ENCODE data around the gene CD1B. TPM values are rescaled to one million over a fixed set of nuclear protein-coding genes. Genes with fewer than 3 reads are reported as not detected.

The CD1B gene
- not detected in 5 replicates for total RNA-seq (2022; extraction: Qiagen RNA extraction)

DNA sequence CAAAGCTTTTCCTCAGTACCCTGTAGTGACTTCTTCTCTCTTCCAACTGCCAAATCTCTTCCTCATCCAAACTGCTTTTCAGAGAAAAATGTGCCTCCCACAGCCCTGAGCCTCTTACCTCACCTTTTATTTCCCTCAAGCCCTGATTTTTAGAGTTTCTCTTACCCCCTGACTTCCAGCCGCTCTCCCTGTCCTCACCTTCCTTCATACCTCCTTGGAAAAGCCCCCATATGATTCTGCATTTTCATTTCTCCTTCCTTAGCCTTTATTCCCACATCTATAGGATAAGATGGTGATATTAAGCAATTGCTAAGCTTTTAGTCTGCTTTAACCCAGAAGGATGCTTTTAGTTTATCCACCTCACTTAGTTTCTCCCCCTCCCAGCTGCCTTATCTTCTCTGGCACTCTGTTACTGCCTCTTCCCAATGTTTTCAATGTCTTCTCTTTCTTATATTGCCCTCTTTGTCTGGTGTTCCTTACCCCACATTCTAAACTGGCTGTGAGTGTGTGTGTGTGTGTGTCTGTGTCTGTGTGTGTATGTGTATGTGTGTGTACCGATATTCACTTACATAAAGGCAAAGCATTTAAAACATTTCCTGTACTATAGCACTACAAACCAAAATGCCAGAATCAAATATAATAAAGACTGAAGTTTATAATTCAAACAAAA, at the start of gene CD1B:
Gene CD1B, minus strand, starts transcription at position 51 of the 670 bp plus-strand sequence. CDS start 108 bp downstream, outside the sequence.

DNA sequence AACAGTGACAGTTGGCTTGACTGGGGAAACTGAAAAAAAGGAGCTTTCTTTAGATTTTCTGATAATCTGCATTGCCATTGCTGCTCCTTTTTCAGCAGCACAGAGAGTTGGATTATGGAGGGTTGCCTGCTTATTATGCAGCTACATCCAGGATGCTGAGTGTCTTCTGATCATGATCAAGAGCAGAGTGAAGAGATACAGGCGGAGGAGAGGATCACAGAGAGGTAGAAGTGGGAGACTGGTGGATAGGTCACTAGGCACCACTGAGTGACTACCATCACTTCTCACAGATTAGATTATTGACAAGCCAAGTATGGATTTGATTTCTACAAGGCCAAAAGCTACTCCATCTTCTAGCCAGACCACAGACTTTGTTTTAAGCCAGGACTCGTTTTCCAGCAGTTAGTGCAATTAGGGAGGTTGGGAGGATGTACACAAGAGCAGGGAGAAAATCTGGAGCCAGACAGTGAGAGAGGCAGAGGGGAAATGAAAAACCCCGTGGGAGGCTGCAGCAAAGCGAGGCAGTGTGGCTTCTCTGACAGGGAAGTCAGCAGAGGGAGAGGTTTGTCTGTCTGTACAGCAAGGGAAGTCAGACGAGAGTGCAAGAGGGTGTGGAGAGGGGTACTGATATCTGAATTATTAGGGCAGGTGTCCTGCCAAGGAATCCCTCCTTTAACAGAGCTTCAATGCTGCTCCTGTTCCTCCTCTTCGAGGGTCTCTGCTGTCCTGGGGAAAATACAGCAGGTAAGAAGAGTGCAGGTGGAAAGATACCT, 22.2 kb upstream of the CD1B start, which contains the start of gene CD1E:
Gene CD1E, plus strand, starts transcription at position 592 of the 773 bp plus-strand sequence. Its CDS starts 95 bp downstream, at position 687.

DNA sequence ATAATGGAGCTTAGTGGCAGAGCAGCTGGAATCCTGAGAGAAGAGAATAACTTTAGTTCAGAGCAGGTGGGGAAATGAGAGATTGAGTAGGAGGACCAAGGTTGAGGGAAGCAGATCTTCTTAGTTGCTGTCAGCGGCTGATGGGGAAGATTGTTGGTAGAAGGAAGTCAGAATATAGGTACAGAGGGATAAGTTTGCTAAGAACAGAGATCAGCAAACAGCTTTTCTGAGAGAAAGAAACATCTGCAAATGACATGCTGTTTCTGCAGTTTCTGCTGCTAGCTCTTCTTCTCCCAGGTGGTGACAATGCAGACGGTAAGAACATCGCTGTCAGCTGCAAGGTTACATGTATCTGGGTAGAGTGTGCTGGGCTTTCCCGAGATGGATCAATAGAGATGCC, 41.5 kb downstream of the CD1B start, which contains the start of gene CD1C:
Gene CD1C, plus strand, starts transcription at position 113 of the 400 bp plus-strand sequence. Its CDS starts 142 bp downstream, at position 255.

Other genes starting within 250 kb of the CD1B start
- gene CD1D, start 150.6 kb downstream of the CD1B start, total RNA-seq (2022; extraction: Qiagen RNA extraction), result 0.03 to 0.06 TPM (median 0.05 TPM) in 4 of 5 replicates, not detected in the other
- gene CD1A, start 77.1 kb downstream of the CD1B start, total RNA-seq (2022; extraction: Qiagen RNA extraction), result not detected in 5 replicates
- not detected in 5 replicates for gene CD1C, start 41.6 kb downstream of the CD1B start, total RNA-seq (2022; extraction: Qiagen RNA extraction)
- gene CD1E, start 22.4 kb upstream of the CD1B start, total RNA-seq (2022; extraction: Qiagen RNA extraction), result not detected in 5 replicates
- gene OR10T2, start 67.9 kb upstream of the CD1B start, total RNA-seq (2022; extraction: Qiagen RNA extraction), result not detected in 5 replicates
- gene OR10K2, start 94.7 kb upstream of the CD1B start, total RNA-seq (2022; extraction: Qiagen RNA extraction), result not detected in 5 replicates
- gene OR10K1, start 130.3 kb upstream of the CD1B start, total RNA-seq (2022; extraction: Qiagen RNA extraction), result not detected in 5 replicates
- gene OR10R2, start 140.7 kb upstream of the CD1B start, total RNA-seq (2022; extraction: Qiagen RNA extraction), result not detected in 5 replicates
- not detected in 5 replicates for gene OR6Y1, start 222.9 kb upstream of the CD1B start, total RNA-seq (2022; extraction: Qiagen RNA extraction)
- not detected in 5 replicates for gene OR6P1, start 239.0 kb upstream of the CD1B start, total RNA-seq (2022; extraction: Qiagen RNA extraction)
- not detected in 5 replicates for gene OR10X1, start 248.4 kb upstream of the CD1B start, total RNA-seq (2022; extraction: Qiagen RNA extraction)